ENCODE data around the gene SYNJ2. TPM values are rescaled to one million over a fixed set of nuclear protein-coding genes. Genes with fewer than 3 reads are reported as not detected.

SYNJ2 gene
- total RNA-seq, 1 experiment from 2014 or later: 24.5 TPM

DNA sequence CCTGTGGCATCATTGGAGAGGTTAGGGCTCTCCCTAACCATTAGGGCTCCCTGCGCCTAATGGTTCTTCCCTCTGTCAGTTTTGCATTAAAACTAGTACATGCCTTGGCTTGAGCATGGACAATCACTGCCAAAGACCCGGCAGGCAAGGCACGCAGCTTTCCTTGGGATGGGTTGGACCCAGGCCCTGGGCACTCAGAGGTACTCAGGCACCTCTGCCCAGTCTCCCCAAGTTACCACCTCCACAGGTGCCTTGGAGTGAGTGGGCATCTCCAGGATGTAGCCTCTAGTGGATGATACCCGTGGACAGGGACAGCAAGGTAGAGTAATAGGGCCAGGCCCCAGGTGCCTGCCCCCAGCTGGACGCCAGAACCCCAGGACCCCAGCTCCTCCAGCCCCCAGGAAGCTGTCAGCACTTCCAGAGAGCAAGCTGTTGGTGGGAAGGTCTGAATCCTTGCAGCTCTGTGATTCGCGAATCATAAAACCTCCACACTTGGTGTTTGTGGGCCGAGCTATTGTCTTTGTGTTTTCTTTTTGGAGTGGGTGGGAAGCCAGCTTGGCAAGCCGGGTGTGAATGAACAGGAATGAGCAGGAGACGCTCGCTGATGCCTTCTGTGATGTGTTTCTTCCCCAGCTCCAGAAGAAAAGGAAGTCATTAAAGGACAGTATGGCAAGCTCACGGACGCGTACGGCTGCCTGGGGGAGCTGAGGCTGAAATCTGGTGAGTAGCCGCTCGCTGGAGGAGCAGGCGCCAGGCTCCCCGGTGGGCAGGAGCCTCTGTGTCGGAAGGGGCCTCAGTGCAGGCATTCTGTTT is 35.1 kb downstream of the SYNJ2 start:
- TF ChIP-seq, protein P1, sequence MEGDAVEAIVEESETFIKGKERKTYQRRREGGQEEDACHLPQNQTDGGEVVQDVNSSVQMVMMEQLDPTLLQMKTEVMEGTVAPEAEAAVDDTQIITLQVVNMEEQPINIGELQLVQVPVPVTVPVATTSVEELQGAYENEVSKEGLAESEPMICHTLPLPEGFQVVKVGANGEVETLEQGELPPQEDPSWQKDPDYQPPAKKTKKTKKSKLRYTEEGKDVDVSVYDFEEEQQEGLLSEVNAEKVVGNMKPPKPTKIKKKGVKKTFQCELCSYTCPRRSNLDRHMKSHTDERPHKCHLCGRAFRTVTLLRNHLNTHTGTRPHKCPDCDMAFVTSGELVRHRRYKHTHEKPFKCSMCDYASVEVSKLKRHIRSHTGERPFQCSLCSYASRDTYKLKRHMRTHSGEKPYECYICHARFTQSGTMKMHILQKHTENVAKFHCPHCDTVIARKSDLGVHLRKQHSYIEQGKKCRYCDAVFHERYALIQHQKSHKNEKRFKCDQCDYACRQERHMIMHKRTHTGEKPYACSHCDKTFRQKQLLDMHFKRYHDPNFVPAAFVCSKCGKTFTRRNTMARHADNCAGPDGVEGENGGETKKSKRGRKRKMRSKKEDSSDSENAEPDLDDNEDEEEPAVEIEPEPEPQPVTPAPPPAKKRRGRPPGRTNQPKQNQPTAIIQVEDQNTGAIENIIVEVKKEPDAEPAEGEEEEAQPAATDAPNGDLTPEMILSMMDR (conservative IDR thresholded peaks at IDR 0.05): no peak
- Histone ChIP-seq H4K20me1 (ENCODE audit: control insufficient read depth, insufficient read depth, insufficient read length) (no peaks in the 10 kb centered on the region), H3K23ac (ENCODE audit: insufficient read length, low read depth, low read length) (no peak overlapping the region), H2BK20ac (ENCODE audit: low read depth, low read length, poor library complexity, severe bottlenecking) (no peak overlapping the region), H2BK120ac (ENCODE audit: low read depth, low read length, poor library complexity, severe bottlenecking) (no peak overlapping the region), H2AFZ (ENCODE audit: low read length) (no peak overlapping the region), H3K27me3 (ENCODE audit: insufficient read depth, low read length) (no peaks in the 10 kb centered on the region), H3K79me2 (ENCODE audit: insufficient read depth, low read length) (no peaks in the 10 kb centered on the region), H4K91ac (ENCODE audit: insufficient read length, low read depth, low read length) (no peak overlapping the region), H4K5ac (ENCODE audit: insufficient read length, low read depth, low read length) (no peak overlapping the region), H2AK5ac (ENCODE audit: insufficient read length, low read length) (no peak overlapping the region), H3K9ac (ENCODE audit: extremely low read depth, insufficient read length, low read length) (no peak overlapping the region), H3K79me1 (ENCODE audit: insufficient read depth, low read depth, low read length, poor library complexity, severe bottlenecking) (no peaks in the 10 kb centered on the region), H2BK15ac (ENCODE audit: low read depth, low read length) (no peak overlapping the region), H3T11ph (ENCODE audit: low read length) (no peak overlapping the region), H3K18ac (ENCODE audit: insufficient read length, low read depth, low read length) (no peak overlapping the region), H4K8ac (replicated peaks; ENCODE audit: insufficient read length, low read depth, low read length) (no peak overlapping the region), H3K9me3 (ENCODE audit: control insufficient read depth, low read depth, low read length) (no peaks in the 10 kb centered on the region), H3K4ac (ENCODE audit: low read depth, low read length) (no peak overlapping the region), H3K27ac (ENCODE audit: insufficient read length, low read depth, low read length) (no peak overlapping the region), H3K4me1 (ENCODE audit: insufficient read depth, low read length) (0 out of 2 replicates have a peak, but pooled peaks cover 2% of the 10 kb centered on the region), H3K14ac (ENCODE audit: insufficient read depth, low read length) (no peak overlapping the region), H3K23me2 (ENCODE audit: insufficient read length, low read depth, low read length, poor library complexity, severe bottlenecking) (no peaks in the 10 kb centered on the region), H3K56ac (ENCODE audit: insufficient read length, low read depth, low read length) (no peak overlapping the region), H2BK5ac (ENCODE audit: insufficient read length, low read length) (no peak overlapping the region), H3K4me2 (ENCODE audit: insufficient read depth, insufficient read length, low read length) (no peak overlapping the region), H2BK12ac (ENCODE audit: insufficient read length, low read depth, low read length) (no peak overlapping the region)
- peaks cover 0 to 3% of the 10 kb centered on the region in 2 experiments; a peak in 1 of 5 replicates for H3K9me3 Mint-ChIP-seq
- peaks cover 14 to 19% (median 14%) of the 10 kb centered on the region in 3 experiments; a peak in 6 of 7 replicates for H3K36me3 Mint-ChIP-seq (ENCODE audit: insufficient read depth in 1 of 3, low read depth in 3 of 3)
- no peaks in the 10 kb centered on the region for H3K27me3 Mint-ChIP-seq (ENCODE audit: low read depth)
- peaks cover 16 to 17% of the 10 kb centered on the region in 2 experiments for H3K4me1 Mint-ChIP-seq
- no peak overlapping the region for H3K4me3 Mint-ChIP-seq
- peak overlapping the region in 2 of 3 experiments; percentile 32 to 36; a peak in 3 of 7 replicates for H3K27ac Mint-ChIP-seq
- no peak for DNase-seq
- no CpG with 5 or more reads among the region's 20 CpGs for WGBS (ENCODE audit: extremely low coverage, insufficient read length, low lambda C conversion rate)
